ENCODE results near the gene SDC4. TPM values are rescaled to one million over a fixed set of nuclear protein-coding genes. Genes with fewer than 3 reads are reported as not detected.
"Not testable (repeated sequence)": the region's sequence is repeated elsewhere in the genome, so short reads cannot be mapped to it uniquely, and the experiment has no call there.

SDC4 gene
- total and polyA plus RNA-seq, 4 experiments from 2014 or later, result 1.2 to 3.9 (median 3.1) TPM

DNA sequence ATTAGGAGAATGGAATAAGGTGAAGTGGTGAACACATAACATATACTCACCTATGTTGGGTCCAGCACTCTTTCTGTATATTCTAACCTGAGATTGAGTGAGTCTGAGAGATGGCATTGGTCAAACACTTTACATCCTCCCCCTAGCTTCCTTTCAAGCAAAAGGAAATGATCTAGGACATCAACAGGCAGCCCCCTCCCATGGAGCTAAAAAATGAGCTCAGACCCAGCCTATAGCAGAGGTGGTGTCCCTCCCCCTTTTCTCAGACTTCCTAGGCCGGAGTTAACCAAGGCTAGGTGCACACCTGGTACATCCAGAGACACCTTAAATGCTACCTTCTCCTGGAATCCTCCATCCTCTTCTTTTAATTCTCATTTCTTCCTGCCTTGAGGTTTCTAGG is 5.5 kb upstream of the SDC4 start:
- no peak overlapping the region for H3K4me3 Mint-ChIP-seq
- peak overlapping the region in 5 of 7 donors; percentile 16 to 63 (median 58) for H3K27ac Mint-ChIP-seq
- CTCF ChIA-PET (ENCODE audit: partially characterized antibody), result interaction anchor here (1.3 to 12.6 kb wide), 5 partner anchors 9 to 83 kb away, joined by 4 to 184 read pairs (median 7); partner anchors contain the start of gene SYS1
- H3K27me3 Mint-ChIP-seq, result no peaks in the 10 kb centered on the region
- no peak overlapping the region for H3K4me3 ChIP-seq (ENCODE audit: low read length in 2 of 2)
- no peak for DNase-seq
- H3K36me3 ChIP-seq (ENCODE audit: insufficient read depth, low read length), result no peaks in the 10 kb centered on the region
- H3K9me3 Mint-ChIP-seq, result no peaks in the 10 kb centered on the region
- no peaks in the 10 kb centered on the region for H3K27me3 ChIP-seq (ENCODE audit: insufficient read depth, low read length)
- POLR2A ChIA-PET (ENCODE audit: partially characterized antibody), result interaction anchor here (0.6 to 1.8 kb wide), 3 partner anchors 9 to 20 kb away, joined by 3 to 6 read pairs (median 4); partner anchors contain the start of gene SYS1
- H3K27ac ChIP-seq (ENCODE audit: low read depth, low read length), result no peak overlapping the region
- no peaks in the 10 kb centered on the region for H3K9me3 ChIP-seq (ENCODE audit: control insufficient read depth in 1 of 2, low read length in 2 of 2)
- intact Hi-C loops (cut with micrococcal nuclease), result no loop called here
- H3K36me3 Mint-ChIP-seq, result no peaks in the 10 kb centered on the region
- H3K4me1 Mint-ChIP-seq, result peaks cover 13 to 53% (median 32%) of the 10 kb centered on the region in 4 donors
- peaks cover 28% of the 10 kb centered on the region for H3K4me1 ChIP-seq (ENCODE audit: insufficient read depth, low read length)

- intact Hi-C loops (cut with micrococcal nuclease), result no loop called here
- Mint-ChIP-seq H3K27ac (no peak overlapping the region), H3K4me3 (no peak overlapping the region), H3K27me3 (no peaks in the 10 kb centered on the region), H3K4me1 (peaks cover 11 to 43% (median 27%) of the 10 kb centered on the region in 4 donors), H3K9me3 (no peaks in the 10 kb centered on the region), H3K36me3 (no peaks in the 10 kb centered on the region)
- Histone ChIP-seq H3K9me3 (ENCODE audit: control insufficient read depth in 1 of 2, low read length in 2 of 2) (no peaks in the 10 kb centered on the region), H3K36me3 (ENCODE audit: insufficient read depth, low read length) (no peaks in the 10 kb centered on the region), H3K27me3 (ENCODE audit: insufficient read depth, low read length) (no peaks in the 10 kb centered on the region), H3K4me3 (ENCODE audit: low read length in 2 of 2) (no peak overlapping the region), H3K4me1 (ENCODE audit: insufficient read depth, low read length) (peaks cover 27% of the 10 kb centered on the region), H3K27ac (ENCODE audit: low read depth, low read length) (no peak overlapping the region)
- no peak for DNase-seq
- ChIA-PET CTCF (ENCODE audit: partially characterized antibody) (interaction anchor here (1.0 to 1.9 kb wide), 4 partner anchors 10 to 84 kb away, joined by 3 to 13 read pairs (median 4); partner anchors contain the start of gene SYS1), POLR2A (ENCODE audit: partially characterized antibody) (interaction anchor here (0.7 to 1.8 kb wide), 2 partner anchors 10 to 21 kb away, joined by 4 to 9 read pairs; partner anchors contain the start of gene SYS1)
Measured at GRCh38 chr20:45352729-45353128, 4.5 kb upstream of the SDC4 start.

DNA sequence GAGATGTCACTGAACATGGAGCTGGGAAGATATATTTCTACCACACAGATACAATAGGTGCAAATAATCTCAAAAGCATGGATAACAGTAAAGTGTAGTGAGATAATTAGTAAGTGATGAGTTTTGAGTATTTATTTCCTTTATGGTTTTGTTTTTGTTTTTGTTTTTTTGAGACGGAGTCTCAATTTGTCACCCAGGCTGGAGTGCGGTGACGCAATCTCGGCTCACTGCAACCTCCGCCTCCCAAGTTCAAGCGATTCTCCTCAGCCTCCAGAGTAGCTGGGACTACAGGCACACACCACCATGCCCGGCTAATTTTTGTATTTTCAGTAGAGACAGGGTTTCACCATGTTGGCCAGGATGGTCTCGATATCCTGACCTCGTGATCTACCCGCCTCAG is 2.6 kb upstream of the SDC4 start:
- CTCF ChIA-PET (ENCODE audit: partially characterized antibody), result interaction anchor here (0.8 to 1.7 kb wide), 5 partner anchors 12 to 99 kb away, joined by 3 to 5 read pairs (median 4); partner anchors contain the start of gene SYS1
- H3K27me3 ChIP-seq (ENCODE audit: insufficient read depth, low read length); H3K4me3 Mint-ChIP-seq; H3K9me3 ChIP-seq (ENCODE audit: control insufficient read depth in 1 of 2, low read length in 2 of 2); H3K36me3 ChIP-seq (ENCODE audit: insufficient read depth, low read length); intact Hi-C loops (cut with micrococcal nuclease); POLR2A ChIA-PET (ENCODE audit: partially characterized antibody); H3K27me3 Mint-ChIP-seq; DNase-seq; H3K36me3 Mint-ChIP-seq; H3K27ac ChIP-seq (ENCODE audit: low read depth, low read length); H3K27ac Mint-ChIP-seq; H3K4me3 ChIP-seq (ENCODE audit: low read length in 2 of 2); H3K9me3 Mint-ChIP-seq: not testable (repeated sequence)
- peaks cover 12 to 48% (median 27%) of the 10 kb centered on the region in 4 donors for H3K4me1 Mint-ChIP-seq
- H3K4me1 ChIP-seq (ENCODE audit: insufficient read depth, low read length), result peaks cover 34% of the 10 kb centered on the region

DNA sequence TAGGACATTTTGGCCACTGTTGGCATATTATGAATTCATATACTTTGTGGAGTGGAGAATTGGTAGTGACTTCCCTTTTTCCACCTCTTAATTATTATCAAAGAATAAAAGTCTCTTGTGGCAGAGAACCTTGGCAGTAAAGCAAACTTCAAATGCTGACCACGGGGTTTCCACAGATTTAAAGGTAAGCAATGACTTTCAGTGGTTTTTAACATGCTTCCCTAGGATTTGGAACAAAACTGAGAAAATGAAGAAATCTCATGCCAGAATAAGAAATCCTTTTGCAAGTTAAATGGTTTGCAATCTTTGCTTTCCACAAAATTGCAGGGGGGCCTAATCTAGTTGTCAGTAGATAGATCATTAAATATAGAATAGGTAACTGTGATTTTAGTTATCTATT is 2.0 kb upstream of the SDC4 start:
- H3K36me3 Mint-ChIP-seq, result no peaks in the 10 kb centered on the region
- H3K4me3 ChIP-seq (ENCODE audit: low read length in 2 of 2), result no peak overlapping the region

DNA sequence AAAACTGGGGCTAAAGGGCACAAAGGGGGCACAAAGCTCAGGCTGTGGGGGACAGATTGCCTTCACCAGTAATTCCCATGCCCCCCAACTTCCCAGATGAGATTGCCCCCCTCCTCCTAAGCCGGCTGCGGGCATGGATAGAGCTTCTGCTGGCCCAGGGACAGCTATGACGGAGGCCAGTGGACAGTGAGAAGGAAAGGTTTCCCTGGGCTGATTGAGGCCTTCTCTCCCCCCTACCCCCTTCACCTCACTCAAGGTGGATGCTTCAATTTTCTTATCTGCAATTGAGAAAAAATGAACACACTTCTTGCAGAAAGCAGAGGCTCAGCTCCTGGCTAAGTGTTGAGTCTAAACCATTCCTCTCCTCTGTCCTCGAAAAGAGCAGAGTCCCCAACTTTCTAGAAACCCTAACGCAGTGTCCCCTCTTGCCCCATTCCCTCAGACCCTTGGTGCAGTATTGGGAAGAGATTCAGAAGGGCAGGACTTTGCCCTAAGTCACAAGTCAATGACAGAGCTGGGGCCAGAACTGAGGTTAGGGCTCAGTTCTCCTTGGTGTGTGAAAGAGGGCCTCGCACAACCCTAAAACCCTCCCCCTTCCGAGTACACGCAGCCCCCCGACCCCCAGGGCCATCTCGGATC is 808 bp downstream of the SDC4 start:
- peaks cover 3 to 36% (median 17%) of the 10 kb centered on the region in 4 donors for H3K4me1 Mint-ChIP-seq
- no peaks in the 10 kb centered on the region for H3K27me3 Mint-ChIP-seq
- Histone ChIP-seq H3K27ac (ENCODE audit: low read depth, low read length) (peak overlapping the region; percentile 58), H3K4me3 (ENCODE audit: low read length in 2 of 2) (peak overlapping the region; percentile 42 to 72), H3K27me3 (ENCODE audit: insufficient read depth, low read length) (no peaks in the 10 kb centered on the region), H3K9me3 (ENCODE audit: control insufficient read depth in 1 of 2, low read length in 2 of 2) (no peaks in the 10 kb centered on the region), H3K36me3 (ENCODE audit: insufficient read depth, low read length) (no peaks in the 10 kb centered on the region), H3K4me1 (ENCODE audit: insufficient read depth, low read length) (peaks cover 29% of the 10 kb centered on the region)
- CTCF ChIA-PET (ENCODE audit: partially characterized antibody), result interaction anchor here (0.9 to 2.1 kb wide), 6 partner anchors 12 to 238 kb away, joined by 3 to 11 read pairs (median 4); no protein-coding TSS in a partner anchor
- peak overlapping the region; percentile 75 to 94 (median 84) for H3K4me3 Mint-ChIP-seq
- intact Hi-C loops (cut with micrococcal nuclease), result no loop called here
- POLR2A ChIA-PET (ENCODE audit: partially characterized antibody), result interaction anchor here (0.7 to 2.8 kb wide), 5 partner anchors 9 to 68 kb away, joined by 3 to 15 read pairs (median 8); partner anchors contain the start of genes PIGT and SYS1
- H3K36me3 Mint-ChIP-seq, result no peaks in the 10 kb centered on the region
- peak overlapping the region in 4 of 7 donors; percentile 46 to 78 (median 58) for H3K27ac Mint-ChIP-seq
- no peak for DNase-seq
- no peaks in the 10 kb centered on the region for H3K9me3 Mint-ChIP-seq

More for the DNA sequence above, 2.0 kb upstream of the SDC4 start:
- no peak overlapping the region for H3K27ac Mint-ChIP-seq
- intact Hi-C loops (cut with micrococcal nuclease), result no loop called here
- H3K9me3 ChIP-seq (ENCODE audit: control insufficient read depth in 1 of 2, low read length in 2 of 2), result no peaks in the 10 kb centered on the region
- no peaks in the 10 kb centered on the region for H3K27me3 Mint-ChIP-seq
- H3K4me3 Mint-ChIP-seq, result peak overlapping the region in 1 of 8 donors; percentile 8
- H3K27me3 ChIP-seq (ENCODE audit: insufficient read depth, low read length), result no peaks in the 10 kb centered on the region
- peaks cover 10 to 48% (median 22%) of the 10 kb centered on the region in 4 donors for H3K4me1 Mint-ChIP-seq
- CTCF ChIA-PET (ENCODE audit: partially characterized antibody), result interaction anchor here (1.4 to 1.7 kb wide), 2 partner anchors 24 to 39 kb away, joined by 3 to 5 read pairs; no protein-coding TSS in a partner anchor
- no peak for DNase-seq
- no peak overlapping the region for H3K27ac ChIP-seq (ENCODE audit: low read depth, low read length)
- H3K4me1 ChIP-seq (ENCODE audit: insufficient read depth, low read length), result peaks cover 30% of the 10 kb centered on the region
- no peaks in the 10 kb centered on the region for H3K9me3 Mint-ChIP-seq
- H3K36me3 ChIP-seq (ENCODE audit: insufficient read depth, low read length), result no peaks in the 10 kb centered on the region
- POLR2A ChIA-PET (ENCODE audit: partially characterized antibody), result no interaction called here

- Histone ChIP-seq H3K4me3 (ENCODE audit: low read length in 2 of 2) (no peak overlapping the region), H3K27me3 (ENCODE audit: insufficient read depth, low read length) (no peaks in the 10 kb centered on the region), H3K4me1 (ENCODE audit: insufficient read depth, low read length) (peaks cover 29% of the 10 kb centered on the region), H3K36me3 (ENCODE audit: insufficient read depth, low read length) (no peaks in the 10 kb centered on the region), H3K27ac (ENCODE audit: low read depth, low read length) (no peak overlapping the region), H3K9me3 (ENCODE audit: control insufficient read depth in 1 of 2, low read length in 2 of 2) (no peaks in the 10 kb centered on the region)
- peak overlapping the region in 6 of 8 donors; percentile 45 to 94 (median 78) for H3K4me3 Mint-ChIP-seq
- H3K36me3 Mint-ChIP-seq, result no peaks in the 10 kb centered on the region
- peak overlapping the region in 2 of 7 donors; percentile 10 to 58 for H3K27ac Mint-ChIP-seq
- CTCF ChIA-PET (ENCODE audit: partially characterized antibody), result interaction anchor here (1.2 to 2.1 kb wide), 4 partner anchors 13 to 90 kb away, joined by 3 to 11 read pairs (median 7); no protein-coding TSS in a partner anchor
- intact Hi-C loops (cut with micrococcal nuclease), result no loop called here
- no peaks in the 10 kb centered on the region for H3K9me3 Mint-ChIP-seq
- POLR2A ChIA-PET (ENCODE audit: partially characterized antibody), result interaction anchor here (2.1 to 2.8 kb wide), 3 partner anchors 10 to 26 kb away, joined by 8 to 15 read pairs (median 9); partner anchors contain the start of gene SYS1
- no peak for DNase-seq
- peaks cover 3 to 36% (median 17%) of the 10 kb centered on the region in 4 donors for H3K4me1 Mint-ChIP-seq
- no peaks in the 10 kb centered on the region for H3K27me3 Mint-ChIP-seq
Measured at GRCh38 chr20:45346851-45347250, 1.4 kb downstream of the SDC4 start.

- H3K4me1 ChIP-seq (ENCODE audit: insufficient read depth, low read length), result peaks cover 29% of the 10 kb centered on the region
- ChIA-PET CTCF (ENCODE audit: partially characterized antibody) (interaction anchor here (1.2 to 1.9 kb wide), 4 partner anchors 13 to 90 kb away, joined by 3 to 8 read pairs (median 4); no protein-coding TSS in a partner anchor), POLR2A (ENCODE audit: partially characterized antibody) (interaction anchor here (2.1 to 2.8 kb wide), 2 partner anchors 10 to 27 kb away, joined by 8 to 9 read pairs; no protein-coding TSS in a partner anchor)
- H3K4me3 Mint-ChIP-seq, result peak overlapping the region in 3 of 8 donors; percentile 17 to 80 (median 57)
- no peak for DNase-seq
- H3K27ac ChIP-seq (ENCODE audit: low read depth, low read length), result no peak overlapping the region
- H3K36me3 ChIP-seq (ENCODE audit: insufficient read depth, low read length), result no peaks in the 10 kb centered on the region
- no peaks in the 10 kb centered on the region for H3K27me3 Mint-ChIP-seq
- no peaks in the 10 kb centered on the region for H3K36me3 Mint-ChIP-seq
- no peaks in the 10 kb centered on the region for H3K9me3 ChIP-seq (ENCODE audit: control insufficient read depth in 1 of 2, low read length in 2 of 2)
- H3K9me3 Mint-ChIP-seq, result no peaks in the 10 kb centered on the region
- intact Hi-C loops (cut with micrococcal nuclease), result no loop called here
- peaks cover 3 to 36% (median 17%) of the 10 kb centered on the region in 4 donors for H3K4me1 Mint-ChIP-seq
- H3K4me3 ChIP-seq (ENCODE audit: low read length in 2 of 2), result no peak overlapping the region
- H3K27me3 ChIP-seq (ENCODE audit: insufficient read depth, low read length), result no peaks in the 10 kb centered on the region
- peak overlapping the region in 3 of 7 donors; percentile 10 to 58 (median 37) for H3K27ac Mint-ChIP-seq
Measured at GRCh38 chr20:45346291-45346718, 1.9 kb downstream of the SDC4 start.
